HG03469 (cell line): ENCODE results near the gene SLC66A2.
A peak's percentile ranks its signal among the peaks of the same experiment; 100 is the strongest.

ENCODE experiments used
- ATAC-seq: cut with Tn5 transposase; IDR thresholded peaks from one replicate; pipeline ENCODE4 v1.9.1; 2021; ENCODE audit warnings: mild to moderate bottlenecking, moderate library complexity, moderate number of reproducible peaks; ENCODE audit not compliant: unreplicated experiment

Gene SLC66A2

GRCh38 chr18:79952456-79952995, 1.1 kb upstream of the SLC66A2 start:
- ATAC-seq: no peak

- no peak for ATAC-seq
Measured at GRCh38 chr18:79950515-79951341, 725 bp downstream of the SLC66A2 start.

- no peak for ATAC-seq
Measured at GRCh38 chr18:79949697-79950487, 1.6 kb downstream of the SLC66A2 start.

GRCh38 chr18:79948719-79949411, 2.6 kb downstream of the SLC66A2 start:
- ATAC-seq: no peak

GRCh38 chr18:79947881-79948610, 3.4 kb downstream of the SLC66A2 start:
- no peak for ATAC-seq

- no peak for ATAC-seq
Measured at GRCh38 chr18:79947054-79947755, 4.2 kb downstream of the SLC66A2 start.

GRCh38 chr18:79945118-79946042, 6.1 kb downstream of the SLC66A2 start:
- no peak for ATAC-seq

GRCh38 chr18:79944746-79945117, 6.7 kb downstream of the SLC66A2 start:
- ATAC-seq: no peak

GRCh38 chr18:79944126-79944731, 7.2 kb downstream of the SLC66A2 start:
- peak; percentile 61 for ATAC-seq

GRCh38 chr18:79943608-79944125, 7.8 kb downstream of the SLC66A2 start:
- ATAC-seq: no peak

GRCh38 chr18:79942786-79943607, 8.5 kb downstream of the SLC66A2 start:
- ATAC-seq: no peak

- ATAC-seq: no peak
Measured at GRCh38 chr18:79942211-79942610, 9.2 kb downstream of the SLC66A2 start.

- ATAC-seq: no peak
Measured at GRCh38 chr18:79941473-79942119, 9.9 kb downstream of the SLC66A2 start.

- ATAC-seq: no peak
Measured at GRCh38 chr18:79940814-79941472, 10.5 kb downstream of the SLC66A2 start.

GRCh38 chr18:79940126-79940813, 11.2 kb downstream of the SLC66A2 start:
- ATAC-seq: no peak

GRCh38 chr18:79939096-79939495, 12.4 kb downstream of the SLC66A2 start:
- no peak for ATAC-seq
